GM19043 (cell line): ENCODE results near the gene PCDHGB3.
"Not testable (repeated sequence)": the region's sequence is repeated elsewhere in the genome, so short reads cannot be mapped to it uniquely, and the experiment has no call there.

Experiments
- ATAC-seq: cut with Tn5 transposase; IDR thresholded peaks from one replicate; pipeline ENCODE4 v1.9.1; 2021; ENCODE audit warnings: low read depth; ENCODE audit not compliant: unreplicated experiment

PCDHGB3 gene

DNA sequence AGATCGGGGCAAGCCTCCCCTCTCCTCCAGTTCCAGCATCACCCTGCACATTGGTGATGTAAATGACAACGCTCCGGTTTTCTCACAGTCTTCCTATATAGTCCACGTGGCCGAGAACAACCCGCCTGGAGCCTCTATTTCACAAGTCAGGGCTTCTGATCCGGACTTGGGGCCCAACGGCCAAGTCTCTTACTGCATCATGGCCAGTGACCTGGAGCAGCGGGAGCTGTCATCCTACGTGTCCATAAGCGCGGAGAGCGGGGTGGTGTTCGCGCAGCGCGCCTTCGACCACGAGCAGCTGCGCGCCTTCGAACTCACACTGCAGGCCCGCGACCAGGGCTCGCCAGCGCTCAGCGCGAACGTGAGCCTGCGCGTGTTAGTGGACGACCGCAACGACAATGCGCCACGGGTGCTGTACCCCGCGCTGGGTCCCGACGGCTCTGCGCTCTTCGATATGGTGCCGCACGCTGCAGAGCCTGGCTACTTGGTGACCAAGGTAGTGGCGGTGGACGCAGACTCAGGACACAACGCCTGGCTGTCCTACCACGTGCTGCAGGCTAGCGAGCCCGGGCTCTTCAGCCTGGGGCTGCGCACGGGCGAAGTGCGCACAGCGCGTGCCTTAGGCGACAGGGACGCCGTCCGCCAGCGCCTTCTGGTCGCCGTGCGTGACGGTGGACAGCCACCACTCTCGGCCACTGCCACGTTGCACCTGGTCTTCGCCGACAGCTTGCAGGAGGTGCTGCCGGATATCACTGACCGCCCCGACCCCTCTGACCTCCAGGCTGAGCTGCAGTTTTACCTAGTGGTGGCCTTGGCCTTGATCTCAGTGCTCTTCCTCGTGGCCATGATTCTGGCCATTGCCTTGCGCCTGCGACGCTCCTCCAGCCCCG lies 19.4 kb downstream of the PCDHGB3 start:
- no peak for ATAC-seq

DNA sequence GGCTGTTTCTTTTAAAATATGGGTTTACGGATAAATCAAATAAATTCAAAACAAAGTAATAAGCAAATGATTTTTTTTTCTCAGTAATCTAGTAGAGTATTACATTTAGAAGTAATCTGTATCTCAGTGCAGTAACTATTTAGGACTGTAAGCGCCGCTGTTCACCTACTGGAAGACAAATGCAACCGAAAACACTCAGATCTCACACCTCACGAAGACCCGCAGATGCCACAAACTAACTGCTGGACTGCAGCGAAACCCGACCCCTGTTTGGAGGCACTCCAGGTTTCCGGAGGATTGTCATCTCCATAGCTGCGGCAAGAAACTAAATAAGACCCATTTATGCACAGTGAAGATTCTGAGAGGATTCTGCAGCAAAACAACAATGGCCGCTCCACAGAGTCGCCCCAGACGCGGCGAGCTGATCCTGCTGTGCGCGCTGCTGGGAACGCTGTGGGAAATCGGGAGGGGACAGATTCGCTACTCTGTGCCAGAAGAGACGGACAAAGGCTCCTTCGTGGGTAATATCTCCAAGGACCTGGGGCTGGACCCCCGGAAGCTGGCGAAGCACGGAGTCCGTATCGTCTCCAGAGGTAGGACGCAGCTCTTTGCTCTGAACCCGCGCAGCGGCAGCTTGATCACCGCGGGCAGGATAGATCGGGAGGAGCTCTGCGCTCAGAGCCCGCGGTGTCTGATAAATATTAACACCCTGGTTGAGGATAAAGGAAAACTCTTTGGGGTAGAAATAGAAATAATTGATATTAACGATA lies 22.6 kb downstream of the PCDHGB3 start, which contains the start of gene PCDHGA8:
Gene PCDHGA8, plus strand, starts transcription at position 205 of the 770 bp plus-strand sequence. Its CDS starts 181 bp downstream, at position 386.
- ATAC-seq, result no peak

DNA sequence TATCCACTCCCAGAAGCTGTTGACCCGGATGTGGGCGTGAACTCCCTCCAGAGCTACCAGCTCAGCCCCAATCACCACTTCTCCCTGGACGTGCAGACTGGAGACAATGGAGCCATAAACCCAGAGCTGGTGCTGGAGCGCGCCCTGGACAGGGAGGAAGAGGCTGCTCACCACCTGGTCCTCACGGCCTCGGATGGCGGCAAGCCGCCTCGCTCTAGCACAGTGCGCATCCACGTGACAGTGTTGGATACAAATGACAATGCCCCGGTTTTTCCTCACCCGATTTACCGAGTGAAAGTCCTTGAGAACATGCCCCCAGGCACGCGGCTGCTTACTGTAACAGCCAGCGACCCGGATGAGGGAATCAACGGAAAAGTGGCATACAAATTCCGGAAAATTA lies 23.2 kb downstream of the PCDHGB3 start:
- no peak for ATAC-seq

DNA sequence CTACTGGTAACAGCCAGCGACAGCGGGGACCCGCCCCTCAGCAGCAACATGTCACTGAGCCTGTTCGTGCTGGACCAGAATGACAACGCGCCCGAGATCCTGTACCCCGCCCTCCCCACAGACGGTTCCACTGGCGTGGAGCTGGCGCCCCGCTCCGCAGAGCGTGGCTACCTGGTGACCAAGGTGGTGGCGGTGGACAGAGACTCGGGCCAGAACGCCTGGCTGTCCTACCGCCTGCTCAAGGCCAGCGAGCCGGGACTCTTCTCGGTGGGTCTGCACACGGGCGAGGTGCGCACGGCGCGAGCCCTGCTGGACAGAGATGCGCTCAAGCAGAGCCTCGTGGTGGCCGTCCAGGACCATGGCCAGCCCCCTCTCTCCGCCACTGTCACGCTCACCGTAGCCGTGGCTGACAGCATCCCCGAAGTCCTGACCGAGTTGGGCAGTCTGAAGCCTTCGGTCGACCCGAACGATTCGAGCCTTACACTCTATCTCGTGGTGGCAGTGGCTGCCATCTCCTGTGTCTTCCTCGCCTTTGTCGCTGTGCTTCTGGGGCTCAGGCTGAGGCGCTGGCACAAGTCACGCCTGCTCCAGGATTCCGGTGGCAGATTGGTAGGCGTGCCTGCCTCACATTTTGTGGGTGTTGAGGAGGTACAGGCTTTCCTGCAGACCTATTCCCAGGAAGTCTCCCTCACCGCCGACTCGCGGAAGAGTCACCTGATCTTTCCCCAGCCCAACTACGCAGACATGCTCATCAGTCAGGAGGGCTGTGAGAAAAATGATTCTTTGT lies 24.6 kb downstream of the PCDHGB3 start:
- ATAC-seq, result not testable (repeated sequence)

DNA sequence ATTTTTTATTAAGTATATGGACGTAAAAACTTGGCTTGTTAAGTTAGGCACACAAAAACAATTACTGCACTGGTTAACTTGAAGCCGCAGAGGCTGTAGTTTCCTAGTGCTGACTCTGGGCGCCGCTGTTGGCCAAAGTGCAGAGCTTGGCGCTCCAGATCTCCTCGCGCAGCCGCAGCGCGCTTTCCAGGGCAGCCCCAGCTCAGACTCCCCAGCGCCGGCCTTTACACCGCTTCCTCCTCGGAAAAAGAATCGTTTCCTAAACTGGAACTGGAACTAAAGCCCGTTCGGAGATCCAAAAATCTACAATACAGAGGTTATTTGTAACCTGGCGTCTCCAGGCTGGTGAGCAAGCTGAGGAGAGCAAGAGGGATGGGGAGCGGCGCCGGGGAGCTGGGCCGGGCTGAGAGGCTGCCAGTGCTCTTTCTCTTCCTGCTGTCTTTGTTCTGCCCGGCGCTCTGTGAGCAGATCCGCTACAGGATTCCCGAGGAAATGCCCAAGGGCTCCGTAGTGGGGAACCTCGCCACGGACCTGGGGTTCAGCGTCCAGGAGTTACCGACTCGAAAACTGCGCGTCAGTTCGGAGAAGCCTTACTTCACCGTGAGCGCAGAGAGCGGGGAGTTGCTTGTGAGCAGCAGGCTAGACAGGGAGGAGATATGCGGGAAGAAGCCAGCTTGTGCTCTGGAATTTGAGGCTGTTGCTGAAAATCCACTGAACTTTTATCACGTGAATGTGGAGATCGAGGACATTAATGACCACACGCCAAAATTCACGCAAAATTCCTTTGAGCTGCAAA lies 27.9 kb downstream of the PCDHGB3 start, which contains the start of gene PCDHGB5:
Gene PCDHGB5, plus strand, starts transcription at position 192 of the 796 bp plus-strand sequence. Its CDS starts 181 bp downstream, at position 373.
- peak; percentile 96 for ATAC-seq

DNA sequence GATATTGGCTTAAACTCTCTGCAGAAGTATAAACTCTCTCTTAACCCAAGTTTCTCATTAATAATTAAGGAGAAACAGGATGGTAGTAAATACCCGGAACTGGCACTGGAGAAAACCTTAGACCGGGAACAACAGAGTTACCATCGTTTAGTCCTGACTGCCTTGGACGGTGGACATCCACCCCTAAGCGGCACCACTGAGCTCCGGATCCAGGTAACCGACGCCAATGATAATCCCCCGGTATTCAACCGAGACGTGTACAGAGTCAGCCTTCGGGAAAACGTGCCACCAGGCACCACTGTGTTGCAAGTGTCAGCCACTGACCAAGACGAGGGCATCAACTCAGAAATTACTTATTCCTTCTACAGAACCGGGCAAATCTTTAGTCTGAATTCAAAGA lies 28.6 kb downstream of the PCDHGB3 start:
- no peak for ATAC-seq

DNA sequence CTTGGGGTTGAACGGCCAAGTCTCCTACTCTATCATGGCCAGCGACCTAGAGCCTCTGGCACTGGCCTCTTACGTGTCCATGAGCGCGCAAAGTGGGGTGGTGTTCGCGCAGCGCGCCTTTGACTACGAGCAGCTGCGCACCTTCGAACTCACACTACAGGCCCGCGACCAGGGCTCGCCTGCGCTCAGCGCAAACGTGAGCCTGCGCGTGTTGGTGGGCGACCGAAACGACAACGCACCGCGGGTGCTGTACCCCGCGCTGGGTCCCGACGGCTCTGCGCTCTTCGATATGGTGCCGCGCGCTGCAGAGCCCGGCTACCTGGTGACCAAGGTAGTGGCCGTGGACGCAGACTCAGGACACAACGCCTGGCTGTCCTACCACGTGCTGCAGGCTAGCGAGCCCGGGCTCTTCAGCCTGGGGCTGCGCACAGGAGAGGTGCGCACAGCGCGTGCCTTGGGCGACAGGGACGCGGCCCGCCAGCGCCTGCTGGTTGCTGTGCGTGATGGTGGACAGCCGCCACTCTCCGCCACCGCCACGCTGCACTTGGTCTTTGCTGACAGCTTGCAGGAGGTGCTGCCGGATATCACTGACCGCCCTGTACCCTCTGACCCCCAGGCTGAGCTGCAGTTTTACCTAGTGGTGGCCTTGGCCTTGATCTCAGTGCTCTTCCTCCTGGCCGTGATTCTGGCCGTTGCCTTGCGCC lies 29.7 kb downstream of the PCDHGB3 start:
- no peak for ATAC-seq

DNA sequence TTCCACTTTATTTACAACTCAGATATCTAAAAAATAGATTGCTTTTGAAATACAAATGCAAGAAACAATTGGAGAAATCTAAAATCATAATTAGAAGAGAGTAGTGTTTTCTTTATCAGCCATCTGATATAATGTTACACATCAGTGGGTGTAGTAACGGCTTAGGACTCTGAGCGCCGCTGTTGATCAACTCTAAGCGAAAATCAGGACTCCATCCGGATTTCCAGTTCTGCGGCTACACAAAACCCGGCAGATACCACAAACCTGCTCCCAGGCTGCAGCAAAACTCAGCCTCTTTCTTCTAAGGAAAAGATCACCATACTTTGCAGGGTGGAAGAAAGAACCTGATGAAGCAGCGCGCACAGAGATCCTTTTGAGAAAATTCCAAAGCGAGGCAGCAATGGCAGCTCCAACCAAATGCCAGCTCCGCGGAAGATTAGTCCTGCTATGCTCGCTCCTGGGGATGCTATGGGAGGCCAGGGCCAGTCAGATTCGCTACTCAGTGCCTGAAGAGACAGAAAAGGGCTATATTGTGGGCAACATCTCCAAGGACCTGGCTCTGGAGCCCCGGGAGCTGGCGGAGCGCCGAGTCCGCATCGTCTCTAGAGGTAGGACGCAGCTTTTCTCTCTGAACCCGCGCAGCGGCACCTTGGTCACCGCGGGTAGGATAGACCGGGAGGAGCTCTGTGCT lies 32.7 kb downstream of the PCDHGB3 start, which contains the start of gene PCDHGA9:
Gene PCDHGA9, plus strand, starts transcription at position 226 of the 691 bp plus-strand sequence. Its CDS starts 175 bp downstream, at position 401.
- no peak for ATAC-seq

DNA sequence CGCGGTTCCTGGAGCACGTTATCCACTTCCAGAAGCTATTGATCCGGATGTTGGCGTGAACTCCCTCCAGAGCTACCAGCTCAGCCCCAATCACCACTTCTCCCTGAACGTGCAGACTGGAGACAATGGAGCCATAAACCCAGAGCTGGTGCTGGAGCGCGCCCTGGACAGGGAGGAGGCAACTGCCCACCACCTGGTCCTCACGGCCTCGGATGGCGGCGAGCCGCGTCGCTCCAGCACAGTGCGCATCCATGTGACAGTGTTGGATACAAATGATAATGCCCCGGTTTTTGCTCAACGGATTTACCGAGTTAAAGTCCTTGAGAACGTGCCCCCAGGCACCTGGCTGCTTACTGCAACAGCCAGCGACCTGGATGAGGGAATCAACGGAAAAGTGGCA lies 33.3 kb downstream of the PCDHGB3 start:
- ATAC-seq, result no peak

DNA sequence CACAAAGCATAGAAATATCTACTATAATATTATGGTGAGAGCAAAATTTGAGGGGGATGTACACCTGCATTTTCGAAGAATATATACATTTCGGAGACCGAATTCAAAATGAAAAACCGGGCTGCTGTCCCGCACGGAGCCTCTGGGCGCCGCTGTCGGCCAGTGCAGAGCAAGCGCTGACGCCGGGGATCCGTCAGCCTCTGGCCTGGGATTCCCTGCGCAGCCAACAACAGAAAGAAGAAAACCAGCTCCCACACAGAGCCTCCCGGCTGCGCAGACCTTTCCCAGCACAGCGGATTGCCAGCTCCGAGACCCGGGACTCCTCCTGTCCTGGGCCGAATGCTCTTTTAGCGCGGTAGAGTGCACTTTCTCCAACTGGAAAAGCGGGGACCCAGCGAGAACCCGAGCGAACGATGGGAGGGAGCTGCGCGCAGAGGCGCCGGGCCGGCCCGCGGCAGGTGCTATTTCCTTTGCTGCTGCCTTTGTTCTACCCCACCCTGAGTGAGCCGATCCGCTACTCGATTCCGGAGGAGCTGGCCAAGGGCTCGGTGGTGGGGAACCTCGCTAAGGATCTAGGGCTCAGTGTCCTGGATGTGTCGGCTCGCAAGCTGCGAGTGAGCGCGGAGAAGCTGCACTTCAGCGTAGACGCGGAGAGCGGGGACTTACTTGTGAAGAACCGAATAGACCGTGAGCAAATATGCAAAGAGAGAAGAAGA lies 37.9 kb downstream of the PCDHGB3 start, which contains the start of gene PCDHGB6:
Gene PCDHGB6, plus strand, starts transcription at position 232 of the 716 bp plus-strand sequence. Its CDS starts 182 bp downstream, at position 414.
- ATAC-seq, result not testable (repeated sequence)

DNA sequence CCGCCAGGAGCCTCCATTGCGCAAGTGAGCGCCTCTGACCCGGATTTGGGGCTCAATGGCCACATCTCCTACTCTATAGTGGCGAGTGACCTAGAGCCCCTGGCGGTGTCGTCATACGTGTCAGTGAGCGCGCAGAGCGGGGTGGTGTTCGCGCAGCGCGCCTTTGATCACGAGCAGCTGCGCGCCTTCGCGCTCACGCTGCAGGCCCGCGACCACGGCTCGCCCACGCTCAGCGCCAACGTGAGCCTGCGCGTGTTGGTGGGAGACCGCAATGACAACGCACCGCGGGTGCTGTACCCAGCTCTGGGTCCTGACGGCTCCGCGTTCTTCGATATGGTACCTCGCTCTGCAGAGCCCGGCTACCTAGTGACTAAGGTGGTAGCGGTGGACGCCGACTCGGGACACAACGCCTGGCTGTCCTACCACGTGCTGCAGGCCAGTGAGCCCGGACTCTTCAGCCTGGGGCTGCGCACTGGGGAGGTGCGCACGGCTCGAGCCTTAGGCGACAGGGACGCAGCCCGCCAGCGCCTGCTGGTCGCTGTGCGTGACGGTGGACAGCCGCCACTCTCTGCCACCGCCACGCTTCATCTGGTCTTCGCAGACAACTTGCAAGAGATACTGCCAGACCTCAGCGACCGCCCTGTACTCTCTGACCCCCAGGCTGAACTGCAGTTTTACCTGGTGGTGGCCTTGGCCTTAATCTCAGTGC lies 39.7 kb downstream of the PCDHGB3 start:
- ATAC-seq, result no peak

DNA sequence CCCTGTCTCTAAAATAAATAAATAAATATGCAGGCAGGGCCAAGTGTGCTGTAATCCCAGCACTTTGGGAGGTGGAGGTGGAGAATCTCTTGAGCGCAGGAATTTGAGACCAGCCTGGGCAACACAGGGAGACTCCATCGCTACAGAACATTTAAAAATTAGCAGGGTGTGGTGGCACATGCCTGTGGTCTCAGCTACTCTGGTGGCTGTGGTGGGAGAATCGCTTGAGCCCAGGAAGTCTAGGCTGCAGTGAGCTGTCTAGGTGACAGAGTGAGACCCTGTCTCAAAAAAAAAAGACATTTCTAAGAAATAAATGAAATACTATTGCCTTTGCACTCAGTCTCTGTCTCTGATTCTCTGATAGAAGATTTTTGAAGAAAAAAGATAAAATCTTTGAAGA lies 41.5 kb downstream of the PCDHGB3 start:
- no peak for ATAC-seq

DNA sequence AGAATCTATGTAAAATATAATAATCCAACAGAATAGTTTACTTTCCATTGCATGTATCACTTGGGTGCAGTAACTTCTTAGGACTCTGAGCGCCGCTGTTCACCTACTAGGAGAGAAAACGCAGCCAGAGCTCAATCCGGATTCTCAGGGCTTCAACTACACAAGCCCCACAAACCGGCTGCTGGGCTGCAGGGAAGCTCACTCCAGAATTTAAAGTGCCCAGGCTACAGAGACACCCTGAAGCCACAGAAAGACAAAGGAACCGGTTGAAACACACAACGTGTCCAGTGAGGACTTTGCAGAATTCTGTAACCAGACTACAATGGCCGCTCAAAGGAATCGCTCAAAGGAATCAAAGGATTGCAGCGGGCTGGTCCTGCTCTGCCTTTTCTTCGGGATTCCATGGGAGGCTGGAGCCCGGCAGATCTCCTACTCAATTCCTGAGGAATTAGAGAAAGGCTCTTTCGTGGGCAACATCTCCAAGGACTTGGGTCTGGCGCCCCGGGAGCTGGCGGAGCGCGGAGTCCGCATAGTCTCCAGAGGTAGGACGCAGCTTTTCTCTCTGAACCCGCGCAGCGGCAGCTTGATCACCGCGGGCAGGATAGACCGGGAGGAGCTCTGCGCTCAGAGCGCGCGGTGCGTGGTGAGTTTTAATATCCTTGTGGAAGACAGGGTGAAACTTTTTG lies 43.0 kb downstream of the PCDHGB3 start, which contains the start of gene PCDHGA10:
Gene PCDHGA10, plus strand, starts transcription at position 134 of the 686 bp plus-strand sequence. Its CDS starts 189 bp downstream, at position 323.
- peak; percentile 52 for ATAC-seq

DNA sequence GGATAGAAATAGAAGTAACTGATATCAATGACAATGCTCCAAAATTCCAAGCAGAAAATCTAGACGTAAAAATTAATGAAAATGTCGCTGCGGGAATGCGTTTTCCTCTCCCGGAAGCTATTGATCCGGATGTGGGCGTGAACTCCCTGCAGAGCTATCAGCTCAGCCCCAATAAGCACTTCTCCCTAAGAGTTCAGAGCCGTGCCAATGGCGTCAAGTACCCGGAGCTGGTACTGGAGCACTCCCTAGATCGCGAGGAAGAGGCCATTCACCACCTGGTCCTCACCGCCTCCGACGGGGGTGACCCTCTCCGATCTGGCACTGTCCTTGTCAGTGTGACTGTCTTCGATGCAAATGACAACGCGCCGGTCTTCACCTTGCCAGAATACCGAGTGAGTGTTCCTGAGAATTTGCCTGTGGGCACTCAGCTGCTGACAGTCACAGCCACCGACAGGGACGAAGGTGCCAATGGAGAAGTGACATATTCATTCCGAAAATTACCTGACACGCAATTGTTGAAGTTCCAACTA lies 43.6 kb downstream of the PCDHGB3 start:
- no peak for ATAC-seq

DNA sequence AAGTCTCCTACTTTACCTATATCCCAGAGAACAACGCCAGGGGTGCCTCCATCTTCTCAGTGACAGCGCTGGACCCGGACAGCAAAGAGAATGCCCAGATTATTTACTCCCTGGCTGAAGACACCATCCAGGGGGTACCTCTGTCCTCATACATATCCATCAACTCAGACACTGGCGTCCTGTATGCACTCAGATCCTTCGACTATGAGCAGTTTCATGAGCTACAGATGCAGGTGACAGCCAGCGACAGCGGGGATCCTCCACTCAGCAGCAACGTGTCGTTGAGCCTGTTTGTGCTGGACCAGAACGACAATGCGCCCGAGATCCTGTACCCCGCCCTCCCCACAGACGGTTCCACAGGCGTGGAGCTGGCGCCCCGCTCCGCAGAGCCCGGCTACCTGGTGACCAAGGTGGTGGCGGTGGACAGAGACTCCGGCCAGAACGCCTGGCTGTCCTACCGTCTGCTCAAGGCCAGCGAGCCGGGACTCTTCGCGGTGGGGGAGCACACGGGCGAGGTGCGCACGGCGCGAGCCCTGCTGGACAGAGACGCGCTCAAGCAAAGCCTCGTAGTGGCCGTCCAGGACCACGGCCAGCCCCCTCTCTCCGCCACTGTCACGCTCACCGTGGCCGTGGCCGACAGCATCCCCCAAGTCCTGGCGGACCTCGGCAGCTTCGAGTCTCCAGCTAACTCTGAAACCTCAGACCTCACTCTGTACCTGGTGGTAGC lies 44.7 kb downstream of the PCDHGB3 start:
- not testable (repeated sequence) for ATAC-seq
